Measurements from ENCODE around the gene PDIA5. TPM values are rescaled to one million over a fixed set of nuclear protein-coding genes. Genes with fewer than 3 reads are reported as not detected.

PDIA5 gene
- total and polyA plus RNA-seq, 2 of the 4 experiments (the other 2 are of a cell fraction): 19.4 to 42.0 TPM

- no peak overlapping the region for H3K4me3 ChIP-seq (ENCODE audit: insufficient read depth, low read depth, low read length)
- no peak overlapping the region for H3K18ac ChIP-seq (ENCODE audit: low read depth, low read length)
- no peak overlapping the region for H2AK9ac ChIP-seq (replicated peaks; ENCODE audit: low read depth, low read length, poor library complexity)
- H3K36me3 ChIP-seq (ENCODE audit: control insufficient read depth, insufficient read depth, low read length): peaks cover 31% of the 10 kb centered on the region
- no peak overlapping the region for H3K56ac ChIP-seq (ENCODE audit: extremely low read depth, insufficient read depth, low read length)
- H4K8ac ChIP-seq (ENCODE audit: low read depth in 2 of 2, low read length in 2 of 2): no peak overlapping the region
- H2AK5ac ChIP-seq (ENCODE audit: low read depth, low read length): no peak overlapping the region
- ChIA-PET CTCF (interaction anchor here (0.5 kb wide), 1 partner anchor 95 kb away, joined by 4 read pairs; the partner anchor contains the start of gene SEMA5B), POLR2A (ENCODE audit: unreplicated experiment) (no interaction called here)
- H3K23ac ChIP-seq (ENCODE audit: low read depth, low read length): no peak overlapping the region
- no peak overlapping the region for H4K5ac ChIP-seq (ENCODE audit: low read depth, low read length)
- H2BK5ac ChIP-seq (ENCODE audit: low read depth, low read length, poor library complexity, severe bottlenecking): no peak overlapping the region
- intact Hi-C loops (cut with micrococcal nuclease) (no loop called here), dilution Hi-C loops (cut with HindIII; ENCODE audit: low sequenced_read_pairs, unreplicated experiment) (no loop called here), in situ Hi-C loops (cut with MboI; ENCODE audit: low sequenced_read_pairs) (no loop called here)
- H2BK120ac ChIP-seq (ENCODE audit: low read depth, low read length): no peak overlapping the region
- DNase-seq (no peak), ATAC-seq (ENCODE audit: low read depth) (no peak)
- no peak overlapping the region for H3K4ac ChIP-seq (ENCODE audit: low read depth, low read length)
- no peak overlapping the region for H2BK20ac ChIP-seq (ENCODE audit: low read depth, low read length)
- 46% methylated on average over 3 of the region's 5 CpGs; no CpG with 5 or more reads in 1 of the 2 experiments for WGBS, 2 experiments (ENCODE audit: extremely low coverage in 2 of 2, insufficient read length in 1 of 2)
- H4K20me1 ChIP-seq (ENCODE audit: insufficient read depth, low read length): peaks cover 7% of the 10 kb centered on the region; the same call in 1 of the 2 replicates
- H3K27me3 ChIP-seq (ENCODE audit: control insufficient read depth, insufficient read depth, low read length): no peaks in the 10 kb centered on the region
- H2BK15ac ChIP-seq (ENCODE audit: low read depth, low read length): no peak overlapping the region
- no peak overlapping the region for H3K9ac ChIP-seq (ENCODE audit: low read depth, low read length)
- TF ChIP-seq RFX5 (IDR thresholded peaks at IDR 0.05; ENCODE audit: low read depth, low read length) (no peak), MAZ (IDR thresholded peaks at IDR 0.05; ENCODE audit: borderline replicate concordance, low read depth, low read length) (no peak), ELK1 (IDR thresholded peaks at IDR 0.05; ENCODE audit: borderline replicate concordance, low read depth, low read length) (no peak), MAFK (IDR thresholded peaks at IDR 0.05; ENCODE audit: low read depth, low read length) (no peak), MXI1 (IDR thresholded peaks at IDR 0.05; ENCODE audit: borderline replicate concordance, low read depth, low read length) (no peak), BHLHE40 (IDR thresholded peaks at IDR 0.05; ENCODE audit: low read depth, low read length) (no peak), SMC3 (IDR thresholded peaks at IDR 0.05; ENCODE audit: low read depth, low read length) (no peak), POLR2A (IDR thresholded peaks at IDR 0.05; ENCODE audit: low read depth, low read length) (no peak)
- no peaks in the 10 kb centered on the region for H3K9me3 ChIP-seq (ENCODE audit: control insufficient read depth, insufficient read depth, low read length)
- peaks cover 3% of the 10 kb centered on the region; the same call in 1 of the 2 replicates for H3K4me1 ChIP-seq (ENCODE audit: control insufficient read depth, insufficient read depth, low read length)
- H4K91ac ChIP-seq (ENCODE audit: insufficient read depth, low read depth, low read length): no peak overlapping the region
- no peak overlapping the region for H2AFZ ChIP-seq (replicated peaks; ENCODE audit: low read length, poor library complexity)
- H3K27ac ChIP-seq (ENCODE audit: insufficient read depth, low read length): no peak overlapping the region
- 0 out of 4 replicates have a peak, but pooled peaks cover 3% of the 10 kb centered on the region in 2 experiments for H3K79me1 ChIP-seq (ENCODE audit: low read depth in 1 of 2, low read length in 2 of 2)
- peaks cover 7% of the 10 kb centered on the region; the same call in 1 of the 2 replicates for H3K9me1 ChIP-seq (ENCODE audit: insufficient read depth, low read length)
- no peak overlapping the region for H3K4me2 ChIP-seq (ENCODE audit: low read depth, low read length)
- H3K14ac ChIP-seq (replicated peaks; ENCODE audit: low read depth, low read length): no peak overlapping the region
- no TSS peak for BruUV-seq (replicated peaks)
Observed at GRCh38 chr3:123122057-123122456, 55.2 kb downstream of the PDIA5 start.
